T-helper 2 cell (primary cell): ENCODE measurements around the gene TTC34.
"Not testable (repeated sequence)": the region's sequence is repeated elsewhere in the genome, so short reads cannot be mapped to it uniquely, and the experiment has no call there.

Experiments used
- DNase-seq, 5 experiments: peaks; one replicate each; pipeline versions ENCODE4 v3.0.0 to v3.0.0-alpha.2; 2012 to 2022

The TTC34 gene

DNA sequence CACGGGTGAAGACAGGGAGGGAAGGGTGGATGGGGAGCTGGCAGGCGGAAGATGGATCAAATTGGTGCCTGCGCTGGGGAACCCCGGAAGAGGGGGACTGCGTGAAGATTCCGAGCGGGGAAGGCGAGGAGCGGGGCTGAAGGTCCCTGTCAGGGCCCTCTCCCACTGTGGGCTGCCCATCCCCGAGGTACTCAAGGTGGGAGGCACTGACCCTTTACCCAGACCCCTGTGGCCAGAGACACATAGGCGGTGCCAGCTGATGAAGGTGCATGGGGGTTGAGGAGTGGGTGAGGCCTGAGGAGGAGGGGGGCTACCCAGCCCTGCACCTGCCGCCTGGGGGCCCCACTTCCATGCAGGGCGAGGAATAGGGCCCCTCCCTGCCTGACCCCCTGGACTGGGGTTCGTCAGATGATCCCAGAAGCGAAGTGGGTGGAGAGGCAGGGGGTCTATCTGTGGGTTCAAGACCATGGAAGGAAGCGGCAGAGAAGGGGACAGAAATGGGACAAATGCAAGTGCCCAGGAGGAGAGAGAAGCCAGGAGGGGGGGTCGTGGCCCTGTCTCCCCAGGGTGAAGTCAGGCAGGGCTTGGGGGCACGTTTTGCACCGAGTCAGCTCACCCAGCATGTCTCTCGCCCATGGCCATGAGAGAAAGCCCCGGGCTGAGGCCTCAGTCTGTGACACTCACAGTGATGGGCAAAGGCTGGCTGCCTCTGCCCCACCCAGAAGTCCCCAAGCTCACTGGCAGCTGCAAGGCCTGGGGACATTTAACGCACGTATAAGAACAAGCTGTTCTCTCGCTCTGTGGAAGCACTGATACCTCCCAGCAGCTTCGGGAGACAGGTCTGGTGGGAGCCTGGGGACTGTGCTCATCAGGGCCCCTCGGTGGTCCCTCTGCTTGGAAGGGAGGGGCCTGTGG, 161.6 kb downstream of the TTC34 start:
- DNase-seq = no peak

DNA sequence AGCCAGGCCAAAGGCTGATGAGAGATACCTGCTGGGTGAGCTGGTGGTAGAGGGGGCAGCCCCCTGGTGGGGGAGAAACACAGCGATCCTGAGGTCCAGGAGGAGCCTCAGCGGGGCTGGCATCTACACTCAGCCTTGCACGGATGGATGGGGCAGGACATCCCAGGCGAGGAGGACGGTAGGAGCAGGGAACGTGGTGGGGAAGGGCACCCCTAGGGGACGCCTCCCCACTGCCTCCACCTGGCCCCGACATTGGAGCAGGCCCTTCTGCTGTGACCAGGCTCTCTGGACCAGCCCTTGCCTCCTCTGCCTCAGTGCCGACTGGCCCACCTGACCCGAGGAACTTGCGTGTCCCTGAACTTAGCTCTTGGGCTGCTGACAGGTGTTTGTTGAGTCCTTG, 162.3 kb downstream of the TTC34 start:
- no peak for DNase-seq

DNA sequence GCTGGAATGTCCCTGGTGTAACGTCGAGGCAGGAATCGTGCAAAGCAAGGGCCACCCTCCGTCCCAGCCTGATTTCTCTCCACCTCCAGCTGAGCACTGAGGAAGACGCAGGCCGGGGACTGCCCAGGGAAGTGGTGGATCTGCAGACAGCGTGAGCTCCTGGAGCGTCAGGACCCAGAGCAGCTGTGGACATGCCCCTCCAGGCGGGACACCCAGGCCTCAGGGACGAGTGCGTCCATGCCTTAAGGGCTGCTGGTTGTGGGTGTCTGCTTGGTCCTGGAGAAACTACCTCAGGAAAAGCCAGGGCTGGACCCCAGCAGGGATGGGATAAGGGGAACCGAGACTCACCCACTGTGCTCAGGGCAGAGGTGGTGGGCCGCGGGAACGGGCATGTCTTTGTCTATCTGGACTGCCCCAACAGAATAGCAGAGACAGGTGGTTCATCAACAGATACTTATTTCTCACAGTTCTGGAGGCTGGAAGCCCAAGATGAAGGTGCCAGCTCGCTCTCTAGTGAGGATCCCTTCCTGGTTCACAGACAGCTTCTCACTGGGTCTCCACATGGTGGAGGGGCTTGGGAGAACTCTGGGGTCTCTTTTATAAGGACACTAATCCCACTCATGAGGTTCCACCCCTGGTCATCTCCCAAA, 162.9 kb downstream of the TTC34 start:
- DNase-seq = no peak

- DNase-seq = no peak
Measured at GRCh38 chr1:2637442-2638145, 163.9 kb downstream of the TTC34 start.

DNA sequence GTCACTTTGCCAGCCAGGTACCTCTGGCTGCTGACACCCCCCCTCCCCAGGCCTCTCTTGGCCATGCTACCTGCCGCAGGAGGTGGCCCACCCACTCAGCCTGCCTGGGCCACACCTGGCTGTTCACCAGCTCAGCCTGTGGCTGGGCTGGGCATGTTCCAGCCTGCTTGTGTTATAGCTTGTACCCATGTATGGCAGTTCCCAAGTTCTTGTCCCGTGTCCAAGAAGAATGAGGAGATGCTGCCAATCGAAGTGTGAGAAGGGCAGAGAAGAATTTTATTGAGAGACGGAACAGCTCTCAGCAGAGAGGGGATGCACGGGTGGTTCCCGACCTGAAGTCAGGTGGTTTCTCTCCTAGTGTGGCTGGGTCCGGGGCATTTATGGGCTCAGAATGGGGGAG, 164.8 kb downstream of the TTC34 start:
- no peak for DNase-seq

DNA sequence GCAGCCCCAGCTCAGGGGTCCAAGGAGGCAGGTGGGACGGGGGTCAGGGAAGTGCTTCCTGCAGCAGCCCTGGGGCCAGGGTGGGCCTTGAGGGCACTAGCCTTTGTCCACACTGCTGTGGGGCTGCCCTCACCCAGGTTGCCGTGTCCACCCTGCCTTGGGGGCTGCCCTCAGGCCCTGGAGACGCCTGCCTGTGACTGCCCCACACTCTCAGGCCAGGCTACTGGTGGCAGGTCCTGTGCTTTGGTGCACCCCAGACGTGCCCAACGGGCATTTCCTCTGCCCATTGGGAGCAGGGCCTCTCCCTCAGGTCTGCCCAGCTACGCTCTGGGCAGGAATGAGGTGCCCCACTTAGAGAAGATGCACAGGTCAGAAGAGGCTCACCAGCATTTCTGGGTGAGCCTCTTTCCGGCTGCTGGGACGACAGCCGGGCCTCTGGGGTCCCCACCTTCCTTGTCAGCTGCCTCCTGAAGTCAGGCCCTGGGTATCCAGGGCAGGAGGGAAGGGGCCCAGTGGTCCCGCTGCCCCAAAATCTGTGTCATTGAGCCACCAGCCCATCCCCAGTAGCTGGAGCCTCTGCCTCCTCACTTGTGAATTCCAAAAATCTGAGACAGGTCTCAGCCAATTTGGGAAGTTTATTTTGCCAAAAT, 166.0 kb downstream of the TTC34 start:
- no peak for DNase-seq

- no peak for DNase-seq
Measured at GRCh38 chr1:2633936-2634491, 167.5 kb downstream of the TTC34 start.

- no peak for DNase-seq
Measured at GRCh38 chr1:2633366-2633935, 168.0 kb downstream of the TTC34 start.

DNA sequence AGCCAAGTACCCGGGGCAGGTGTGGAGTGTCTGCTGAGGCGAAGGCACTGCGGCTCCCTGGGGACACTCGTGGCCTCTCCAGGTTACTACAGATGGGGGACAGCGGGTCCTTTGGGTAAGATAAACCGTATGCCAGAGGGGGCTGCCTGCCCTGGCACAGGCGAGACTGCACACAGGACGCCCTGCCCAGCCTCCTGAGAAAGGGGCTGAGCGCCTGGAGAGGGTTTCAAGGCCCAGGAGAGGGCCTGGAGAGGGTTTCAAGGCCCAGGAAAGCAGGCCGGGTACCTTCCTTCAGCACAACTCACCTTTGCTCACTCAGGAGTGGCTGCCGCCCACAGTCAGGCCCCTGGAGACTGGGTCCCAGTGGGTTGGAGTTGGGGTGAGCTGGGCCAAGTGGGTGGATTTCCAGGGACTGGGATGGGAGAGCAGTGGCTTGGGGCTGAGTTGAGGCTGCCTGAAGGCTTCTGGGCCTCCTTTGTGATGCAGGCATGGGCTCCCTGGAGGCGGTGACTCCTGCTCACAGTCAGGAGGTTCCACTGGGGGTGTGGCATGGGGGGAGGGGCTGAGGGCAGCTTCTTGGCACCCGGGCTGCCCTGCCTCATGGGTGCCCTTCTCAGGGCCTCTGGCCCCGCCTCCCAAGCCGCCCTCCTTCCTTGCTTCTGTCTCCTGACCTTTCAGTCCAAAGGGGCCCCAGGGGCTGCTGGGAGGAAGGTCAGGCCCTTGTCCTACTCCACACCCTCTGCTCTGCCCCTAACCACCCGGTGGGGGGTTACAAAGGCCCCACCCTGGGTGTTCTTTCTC, 168.7 kb downstream of the TTC34 start, which contains the start of gene MMEL1:
TSS of gene MMEL1 (minus strand) at position 456 of the 801 bp plus-strand sequence. CDS start 3,532 bp downstream, outside the sequence.
- no peak for DNase-seq

- DNase-seq = no peak
Measured at GRCh38 chr1:2632051-2632430, 169.5 kb downstream of the TTC34 start.

GRCh38 chr1:2631136-2632050, 170.1 kb downstream of the TTC34 start:
- no peak for DNase-seq

- no peak for DNase-seq
Measured at GRCh38 chr1:2630498-2631135, 170.9 kb downstream of the TTC34 start.

- DNase-seq = no peak
Measured at GRCh38 chr1:2629627-2630497, 171.6 kb downstream of the TTC34 start.

DNA sequence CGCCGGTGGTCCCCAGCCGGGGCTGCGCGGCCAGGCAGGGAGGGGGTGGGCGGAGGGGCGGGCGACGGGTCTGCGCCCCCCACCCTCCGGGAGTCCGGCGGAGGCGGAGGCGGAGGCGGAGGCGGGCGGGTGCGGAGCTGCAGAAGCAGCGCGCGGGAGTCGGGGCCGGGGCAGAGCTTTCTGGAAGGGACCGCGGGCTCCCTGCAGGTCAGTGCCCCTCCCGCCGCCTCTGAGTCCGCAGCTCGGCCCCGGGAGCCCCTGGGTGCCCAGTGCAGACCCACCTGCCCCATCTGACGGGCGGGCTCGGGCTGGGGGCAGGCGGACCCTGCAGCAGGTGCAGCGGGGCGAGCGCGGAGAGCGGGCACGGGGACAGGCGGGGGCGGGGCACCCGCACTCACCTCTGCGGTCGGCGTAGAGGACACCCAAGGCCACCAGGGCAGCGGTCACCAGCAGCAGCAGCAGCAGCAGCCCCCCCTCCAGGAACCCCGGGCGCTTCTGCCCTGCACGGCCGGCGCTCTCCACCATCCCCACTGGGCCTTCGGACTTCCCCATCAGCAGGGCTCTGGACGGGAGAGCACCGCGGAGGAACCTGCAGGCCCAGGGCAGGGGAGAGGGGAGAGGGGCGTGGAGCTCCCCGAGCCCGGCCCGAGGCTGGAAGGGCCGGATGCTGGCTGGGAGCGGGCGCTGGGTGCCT, 172.4 kb downstream of the TTC34 start:
- no peak for DNase-seq

- DNase-seq = no peak
Measured at GRCh38 chr1:2628191-2628932, 173.1 kb downstream of the TTC34 start.

DNA sequence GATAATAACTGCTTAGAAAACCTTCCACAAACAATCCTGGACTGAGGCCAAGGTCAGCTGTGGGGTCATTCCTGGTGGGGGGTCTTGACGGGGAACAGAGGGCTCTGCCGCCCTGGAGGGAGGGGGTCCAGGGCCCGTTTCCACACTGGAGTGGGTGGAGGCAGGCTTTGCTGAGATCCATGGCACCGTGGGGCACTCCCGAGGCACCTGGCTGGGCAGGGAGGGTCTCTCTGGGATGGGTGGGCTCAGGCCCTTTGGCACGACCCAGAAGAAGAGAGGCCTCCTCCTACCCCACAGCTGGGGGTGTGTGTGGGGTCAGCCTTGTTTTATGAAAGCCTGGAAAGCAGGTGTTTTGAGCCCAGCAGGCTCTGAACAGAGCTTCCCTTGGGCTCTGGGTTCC, 173.7 kb downstream of the TTC34 start:
- DNase-seq = no peak

GRCh38 chr1:2625748-2626147, 175.7 kb downstream of the TTC34 start:
- DNase-seq = not testable (repeated sequence)
